Endometrium (tissue), 2 donors: ENCODE results near the gene RNLS.

Experiments
- FAIRE-seq: peaks from 2 replicates; lab custom pipeline; 2012; peaks lifted over from hg19 to GRCh38; lab: Jason Lieb, UNC
- donor health status: control.
- donor health status: control.

The RNLS gene

GRCh38 chr10:88230251-88230650 is 352.9 kb downstream of the RNLS start:
- no peak for FAIRE-seq

GRCh38 chr10:88228130-88228529 is 355.0 kb downstream of the RNLS start:
- FAIRE-seq, result no peak

GRCh38 chr10:88227342-88228018 is 355.6 kb downstream of the RNLS start:
- FAIRE-seq, result no peak

GRCh38 chr10:88226891-88227290 is 356.2 kb downstream of the RNLS start:
- FAIRE-seq, result no peak

- no peak for FAIRE-seq
These were observed 357.0 kb downstream of the RNLS start for GRCh38 chr10:88226071-88226659.
